ENCODE data around the gene RAB25. TPM values are rescaled to one million over a fixed set of nuclear protein-coding genes. Genes with fewer than 3 reads are reported as not detected.
"Not testable (repeated sequence)": the region's sequence is repeated elsewhere in the genome, so short reads cannot be mapped to it uniquely, and the experiment has no call there.

Gene RAB25
- polyA plus RNA-seq, 1 donor (not counting 4 experiments of a cell fraction or from before 2014, with no cell fraction given) = 93.4 TPM

- H3K9me3 ChIP-seq (ENCODE audit: control insufficient read depth, low read depth, low read length) = no peaks in the 10 kb centered on the region
- H4K20me1 ChIP-seq (ENCODE audit: control insufficient read depth, extremely low read depth, insufficient read depth, low read length) = no peaks in the 10 kb centered on the region
- no peaks in the 10 kb centered on the region for H3K27me3 ChIP-seq (ENCODE audit: control insufficient read depth, extremely low read depth, insufficient read depth, low read length)
- H3K9ac ChIP-seq (ENCODE audit: control insufficient read depth, extremely low read depth, insufficient read depth, low read length) = no peak overlapping the region
- no peaks in the 10 kb centered on the region for H3K79me2 ChIP-seq (ENCODE audit: control insufficient read depth, insufficient read depth, low read length)
- no peak overlapping the region for H2AFZ ChIP-seq (ENCODE audit: control insufficient read depth, low read length)
- H3K4me1 ChIP-seq (ENCODE audit: control insufficient read depth, extremely low read depth, insufficient read depth, low read length) = no peaks in the 10 kb centered on the region
- H3K4me2 ChIP-seq (ENCODE audit: control insufficient read depth, extremely low read depth, insufficient read depth, low read depth, low read length) = no peak overlapping the region
- no peak for TF ChIP-seq EZH2 (IDR thresholded peaks at IDR 0.05; ENCODE audit: low read length)
- TF ChIP-seq CTCF (optimal IDR thresholded peaks at IDR 0.05 in 1 of 3, IDR thresholded peaks at IDR 0.05 in 1 of 3, conservative IDR thresholded peaks at IDR 0.05 in 1 of 3; ENCODE audit: extremely low read depth in 1 of 3, insufficient read depth in 2 of 3, low read length in 3 of 3) = no peak
- no peak overlapping the region for H3K4me3 ChIP-seq (ENCODE audit: control insufficient read depth in 2 of 3, extremely low read depth in 1 of 3, insufficient read depth in 2 of 3, low read depth in 1 of 3, low read length in 3 of 3)
- FAIRE-seq = no peak
- dilution Hi-C loops (cut with MboI; ENCODE audit: extremely low pct_ligation_motif_present, low sequenced_read_pairs) = no loop called here
- peaks cover 23 to 26% of the 10 kb centered on the region in 2 experiments for H3K36me3 ChIP-seq (ENCODE audit: control insufficient read depth in 2 of 2, extremely low read depth in 1 of 2, insufficient read depth in 2 of 2, low read length in 2 of 2)
- H3K9me1 ChIP-seq (ENCODE audit: control insufficient read depth, extremely low read depth, insufficient read depth, low read length) = no peaks in the 10 kb centered on the region
- H3K27ac ChIP-seq (ENCODE audit: control insufficient read depth, insufficient read depth, low read length) = no peak overlapping the region
- DNase-seq (ENCODE audit: low read depth, low spot score) = no peak
These were observed 9.6 kb downstream of the RAB25 start for GRCh38 chr1:156070548-156070947.

- dilution Hi-C loops (cut with MboI; ENCODE audit: extremely low pct_ligation_motif_present, low sequenced_read_pairs) = not testable (repeated sequence)
These were observed 10.4 kb downstream of the RAB25 start for GRCh38 chr1:156071332-156071816.

GRCh38 chr1:156072251-156072650 is 11.3 kb downstream of the RAB25 start:
- DNase-seq (ENCODE audit: low read depth, low spot score) (no peak), FAIRE-seq (no peak)
- no peak overlapping the region for H3K9ac ChIP-seq (ENCODE audit: control insufficient read depth, extremely low read depth, insufficient read depth, low read length)

More at GRCh38 chr1:156071332-156071816, 10.4 kb downstream of the RAB25 start:
- not testable (repeated sequence) for H3K4me1 ChIP-seq (ENCODE audit: control insufficient read depth, extremely low read depth, insufficient read depth, low read length); DNase-seq (ENCODE audit: low read depth, low spot score); H3K27me3 ChIP-seq (ENCODE audit: control insufficient read depth, extremely low read depth, insufficient read depth, low read length); H2AFZ ChIP-seq (ENCODE audit: control insufficient read depth, low read length); H4K20me1 ChIP-seq (ENCODE audit: control insufficient read depth, extremely low read depth, insufficient read depth, low read length); H3K9ac ChIP-seq (ENCODE audit: control insufficient read depth, extremely low read depth, insufficient read depth, low read length); H3K9me1 ChIP-seq (ENCODE audit: control insufficient read depth, extremely low read depth, insufficient read depth, low read length); H3K27ac ChIP-seq (ENCODE audit: control insufficient read depth, insufficient read depth, low read length); H3K4me2 ChIP-seq (ENCODE audit: control insufficient read depth, extremely low read depth, insufficient read depth, low read depth, low read length); FAIRE-seq; H3K9me3 ChIP-seq (ENCODE audit: control insufficient read depth, low read depth, low read length); H3K4me3 ChIP-seq (ENCODE audit: control insufficient read depth in 2 of 3, extremely low read depth in 1 of 3, insufficient read depth in 2 of 3, low read depth in 1 of 3, low read length in 3 of 3); H3K79me2 ChIP-seq (ENCODE audit: control insufficient read depth, insufficient read depth, low read length)
- H3K36me3 ChIP-seq (ENCODE audit: control insufficient read depth in 2 of 2, extremely low read depth in 1 of 2, insufficient read depth in 2 of 2, low read length in 2 of 2) = peaks cover 23 to 26% of the 10 kb centered on the region in 2 experiments

More at GRCh38 chr1:156072251-156072650, 11.3 kb downstream of the RAB25 start:
- H3K27ac ChIP-seq (ENCODE audit: control insufficient read depth, insufficient read depth, low read length) = no peak overlapping the region
- no peak overlapping the region for H3K4me3 ChIP-seq (ENCODE audit: control insufficient read depth in 2 of 3, extremely low read depth in 1 of 3, insufficient read depth in 2 of 3, low read depth in 1 of 3, low read length in 3 of 3)
- dilution Hi-C loops (cut with MboI; ENCODE audit: extremely low pct_ligation_motif_present, low sequenced_read_pairs) = no loop called here
- TF ChIP-seq EZH2 (IDR thresholded peaks at IDR 0.05; ENCODE audit: low read length) (no peak), CTCF (optimal IDR thresholded peaks at IDR 0.05 in 1 of 3, IDR thresholded peaks at IDR 0.05 in 1 of 3, conservative IDR thresholded peaks at IDR 0.05 in 1 of 3; ENCODE audit: extremely low read depth in 1 of 3, insufficient read depth in 2 of 3, low read length in 3 of 3) (no peak)
- no peaks in the 10 kb centered on the region for H4K20me1 ChIP-seq (ENCODE audit: control insufficient read depth, extremely low read depth, insufficient read depth, low read length)
- H3K27me3 ChIP-seq (ENCODE audit: control insufficient read depth, extremely low read depth, insufficient read depth, low read length) = no peaks in the 10 kb centered on the region
- no peak overlapping the region for H3K4me2 ChIP-seq (ENCODE audit: control insufficient read depth, extremely low read depth, insufficient read depth, low read depth, low read length)
- H3K9me3 ChIP-seq (ENCODE audit: control insufficient read depth, low read depth, low read length) = no peaks in the 10 kb centered on the region
- no peaks in the 10 kb centered on the region for H3K79me2 ChIP-seq (ENCODE audit: control insufficient read depth, insufficient read depth, low read length)
- H3K36me3 ChIP-seq (ENCODE audit: control insufficient read depth in 2 of 2, extremely low read depth in 1 of 2, insufficient read depth in 2 of 2, low read length in 2 of 2) = peaks cover 22 to 23% of the 10 kb centered on the region in 2 experiments
- no peaks in the 10 kb centered on the region for H3K9me1 ChIP-seq (ENCODE audit: control insufficient read depth, extremely low read depth, insufficient read depth, low read length)
- no peaks in the 10 kb centered on the region for H3K4me1 ChIP-seq (ENCODE audit: control insufficient read depth, extremely low read depth, insufficient read depth, low read length)
- H2AFZ ChIP-seq (ENCODE audit: control insufficient read depth, low read length) = no peak overlapping the region

Measured in keratinocyte (primary cell).